8988T (cell line): ENCODE results near the gene NR1D2.

Source experiments
- DNase-seq: peaks from one replicate; pipeline ENCODE4 v3.0.0; 2011

The NR1D2 gene

DNA sequence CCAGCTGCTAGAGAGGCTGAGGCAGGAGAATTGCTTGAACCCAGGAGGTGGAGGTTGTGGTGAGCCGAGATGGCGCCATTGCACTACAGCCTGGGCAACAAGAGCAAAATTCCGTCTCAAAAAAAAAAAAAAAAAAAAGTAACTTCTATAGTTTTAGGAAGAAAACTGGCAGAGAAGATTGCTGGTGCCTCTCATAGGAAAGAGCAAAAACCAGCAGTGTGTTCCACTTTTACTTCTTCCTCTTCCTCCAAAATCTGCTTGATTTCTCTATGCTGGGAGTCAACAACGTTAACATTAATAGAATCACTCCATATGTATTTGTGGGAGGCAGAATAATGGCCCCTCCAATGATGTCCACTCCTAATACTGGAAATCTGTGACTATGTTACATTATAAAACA is 12.5 kb upstream of the NR1D2 start:
- no peak for DNase-seq

DNA sequence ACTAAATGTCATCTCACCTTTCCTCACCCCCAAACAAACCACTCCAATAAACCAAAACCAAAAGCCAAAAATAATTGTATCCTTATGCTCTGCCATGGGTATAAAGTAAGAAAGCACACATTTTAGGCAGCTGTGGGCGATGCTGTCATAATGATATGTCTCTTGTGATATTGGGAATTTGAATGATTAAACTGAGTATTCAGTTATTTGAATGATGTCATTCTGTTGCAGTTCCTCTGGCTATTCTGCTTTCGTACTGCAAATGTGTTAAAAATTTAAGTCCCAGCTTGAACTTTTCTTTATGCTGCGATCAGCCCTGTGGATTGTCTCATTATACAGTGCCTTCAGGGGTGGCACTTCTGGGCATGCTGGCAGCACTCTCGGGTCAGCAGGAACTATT is 10.8 kb upstream of the NR1D2 start:
- DNase-seq: no peak

- no peak for DNase-seq
Observed at GRCh38 chr3:23937296-23937695, 7.8 kb upstream of the NR1D2 start.

- no peak for DNase-seq
Observed at GRCh38 chr3:23938688-23939087, 6.4 kb upstream of the NR1D2 start.

DNA sequence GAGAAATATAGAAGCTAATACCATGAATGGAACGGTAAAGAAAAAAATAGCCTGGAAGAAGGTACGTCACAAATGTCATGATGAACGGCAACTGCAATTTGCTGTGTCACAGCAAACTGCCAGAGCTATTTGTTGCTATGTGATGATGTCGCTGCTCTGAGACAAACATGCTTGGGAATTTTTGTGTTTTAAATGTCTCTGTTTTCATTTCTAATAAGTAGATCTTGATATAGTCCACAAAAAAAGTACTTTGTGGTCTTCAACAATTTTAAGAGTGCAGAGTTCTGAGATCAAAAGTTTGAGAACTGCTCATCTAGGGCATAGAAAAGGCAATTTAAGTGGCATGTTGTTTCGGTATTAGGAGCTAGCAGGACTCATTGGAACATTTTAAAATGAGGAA is 4.3 kb upstream of the NR1D2 start:
- no peak for DNase-seq

- no peak for DNase-seq
Observed at GRCh38 chr3:23941440-23941839, 3.6 kb upstream of the NR1D2 start.

GRCh38 chr3:23942546-23942945 is 2.5 kb upstream of the NR1D2 start:
- no peak for DNase-seq

DNA sequence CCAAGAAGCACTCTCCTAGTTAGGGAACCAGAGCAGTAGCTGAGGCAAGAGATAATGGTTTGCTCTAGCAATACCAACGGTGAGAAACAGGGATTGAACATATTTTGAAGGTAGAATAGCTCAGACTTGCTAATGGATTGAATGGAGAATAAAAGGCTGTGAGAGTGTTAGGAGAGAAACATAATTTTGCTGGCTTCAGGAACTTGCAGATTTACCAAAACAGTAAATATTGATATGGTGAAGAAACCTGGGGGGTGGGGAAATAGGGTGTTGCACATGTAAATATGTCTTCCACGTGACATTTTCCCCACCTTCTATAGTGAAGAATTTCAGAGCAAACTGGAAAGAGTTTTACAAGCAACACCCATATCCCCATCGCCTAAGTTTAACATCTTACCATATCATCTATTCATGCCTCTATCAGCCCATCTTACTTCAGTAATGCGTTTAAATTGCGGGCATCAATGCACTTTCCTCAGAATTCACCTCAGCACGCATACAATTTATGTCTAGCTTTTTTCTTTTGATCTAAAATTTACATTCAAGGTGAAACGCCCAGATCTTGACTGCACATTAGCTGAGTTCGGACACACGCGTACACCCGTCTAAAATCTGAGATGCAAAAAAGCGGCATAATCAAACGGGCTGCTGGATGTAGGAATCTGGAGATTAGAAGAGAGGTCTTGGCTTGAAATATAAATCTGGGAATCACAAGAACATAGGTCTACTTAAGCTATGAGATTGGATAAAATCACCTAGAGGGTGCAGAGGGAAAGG is 891 bp upstream of the NR1D2 start:
- no peak for DNase-seq

DNA sequence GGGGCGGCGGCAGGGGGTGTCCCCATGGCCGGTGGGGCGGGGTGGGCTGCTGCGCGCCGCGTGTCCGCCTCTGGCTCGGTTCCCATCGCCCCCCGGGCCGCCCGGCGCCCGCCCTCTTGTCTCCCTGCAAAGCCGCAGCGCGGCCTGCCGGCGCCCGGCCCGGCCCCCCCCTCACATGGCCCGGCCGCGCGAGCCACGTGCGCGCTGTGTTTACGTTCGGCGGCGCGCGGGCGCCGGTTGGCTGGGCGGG is 502 bp downstream of the NR1D2 start:
- no peak for DNase-seq

DNA sequence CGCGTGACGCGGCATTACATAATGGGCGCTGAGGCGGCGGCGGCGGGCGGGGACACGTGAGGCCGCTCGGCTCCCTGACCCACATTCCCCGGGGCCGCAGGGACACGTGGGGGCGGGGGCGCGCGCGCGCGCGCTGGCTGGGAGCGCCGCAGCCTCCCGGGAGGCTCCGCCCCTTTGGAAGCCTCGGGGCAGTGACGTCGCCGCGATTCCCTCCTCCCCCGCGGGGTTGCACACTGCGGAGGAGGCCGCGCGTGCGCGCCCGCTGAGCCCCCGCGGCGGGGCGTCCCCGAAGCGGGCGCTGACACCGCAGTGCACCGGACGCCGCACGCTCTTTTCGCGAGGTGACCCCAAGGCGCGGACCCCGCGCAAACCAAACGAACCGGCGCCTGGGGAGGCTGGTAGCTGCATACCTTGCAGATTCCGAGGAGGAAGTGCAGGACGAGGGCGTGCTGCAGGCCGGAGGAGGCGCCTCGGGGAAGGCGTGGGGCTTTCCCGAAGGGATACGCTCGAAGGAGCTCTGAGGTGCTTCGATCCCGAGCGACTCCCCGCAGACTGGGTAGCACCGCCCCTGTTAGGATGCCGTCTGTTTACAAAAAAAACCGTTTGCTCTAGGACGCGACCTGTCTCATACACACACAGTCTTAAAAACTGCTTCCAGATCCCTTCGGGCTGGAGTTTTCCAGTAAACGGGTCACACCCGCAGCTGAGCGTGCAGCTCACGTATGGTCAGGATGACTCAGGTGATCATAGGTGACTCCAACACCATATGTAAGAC is 1.0 kb downstream of the NR1D2 start:
- peak; percentile 96 for DNase-seq

DNA sequence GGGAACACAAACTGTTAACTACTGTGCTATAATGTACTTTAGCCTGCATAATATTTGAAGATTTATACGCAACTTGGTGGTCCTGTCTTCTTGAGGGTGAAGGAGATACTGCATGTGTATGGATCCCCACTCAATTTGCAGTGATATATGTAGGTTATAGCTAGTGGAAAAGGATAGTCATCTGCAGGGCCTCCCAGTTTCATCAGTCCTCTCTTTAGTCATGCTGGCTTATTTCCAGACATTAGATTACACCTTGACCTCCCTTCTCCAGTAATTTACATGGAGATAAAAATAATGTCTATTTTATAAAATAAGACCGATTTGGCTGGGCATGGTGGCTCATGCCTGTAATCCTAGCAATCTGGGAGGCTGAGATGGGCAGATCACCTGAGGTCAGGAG is 3.7 kb downstream of the NR1D2 start:
- DNase-seq: no peak

- no peak for DNase-seq
Observed at GRCh38 chr3:23949784-23950183, 4.7 kb downstream of the NR1D2 start.

- no peak for DNase-seq
Observed at GRCh38 chr3:23950293-23950692, 5.2 kb downstream of the NR1D2 start.

- no peak for DNase-seq
Observed at GRCh38 chr3:23952646-23953045, 7.6 kb downstream of the NR1D2 start.

GRCh38 chr3:23953523-23953922 is 8.4 kb downstream of the NR1D2 start:
- no peak for DNase-seq

DNA sequence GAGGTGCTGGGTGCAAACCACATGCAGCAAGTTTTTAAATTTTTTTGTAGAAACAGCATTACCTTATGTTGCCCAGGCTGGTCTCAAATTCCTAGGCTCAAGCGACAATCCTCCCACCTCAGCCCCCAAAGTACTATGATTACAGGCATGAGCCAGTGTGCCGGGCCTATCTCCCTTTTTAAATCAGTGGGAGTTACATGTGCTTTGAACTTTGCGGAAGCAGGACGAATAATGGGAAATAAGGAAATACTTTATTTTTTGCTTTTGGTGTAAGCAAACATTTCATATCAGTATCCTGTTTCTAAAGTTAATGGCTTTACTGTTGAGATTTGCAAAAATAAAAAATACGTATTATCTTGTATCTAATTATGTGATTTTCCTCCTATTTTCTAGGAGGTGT is 9.1 kb downstream of the NR1D2 start:
- DNase-seq: no peak

DNA sequence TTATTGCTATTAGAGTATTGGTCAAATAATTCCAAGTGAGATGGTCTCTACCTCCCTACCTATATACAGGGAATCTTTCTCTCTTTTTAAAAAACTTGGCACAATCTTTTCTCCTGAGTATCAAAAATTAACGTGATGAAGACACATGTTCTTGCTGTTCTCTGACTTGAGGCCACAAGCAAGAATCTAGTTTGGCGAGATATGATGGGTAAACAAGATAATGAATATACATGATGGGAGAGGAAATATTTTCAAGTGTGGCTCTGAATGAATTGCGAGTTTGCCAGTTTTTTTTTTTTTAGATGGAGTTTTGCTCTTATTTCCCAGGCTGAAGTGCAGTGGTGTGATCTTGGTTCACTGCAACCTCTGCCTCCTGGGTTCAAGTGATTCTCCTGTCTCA is 11.6 kb downstream of the NR1D2 start:
- DNase-seq: no peak

DNA sequence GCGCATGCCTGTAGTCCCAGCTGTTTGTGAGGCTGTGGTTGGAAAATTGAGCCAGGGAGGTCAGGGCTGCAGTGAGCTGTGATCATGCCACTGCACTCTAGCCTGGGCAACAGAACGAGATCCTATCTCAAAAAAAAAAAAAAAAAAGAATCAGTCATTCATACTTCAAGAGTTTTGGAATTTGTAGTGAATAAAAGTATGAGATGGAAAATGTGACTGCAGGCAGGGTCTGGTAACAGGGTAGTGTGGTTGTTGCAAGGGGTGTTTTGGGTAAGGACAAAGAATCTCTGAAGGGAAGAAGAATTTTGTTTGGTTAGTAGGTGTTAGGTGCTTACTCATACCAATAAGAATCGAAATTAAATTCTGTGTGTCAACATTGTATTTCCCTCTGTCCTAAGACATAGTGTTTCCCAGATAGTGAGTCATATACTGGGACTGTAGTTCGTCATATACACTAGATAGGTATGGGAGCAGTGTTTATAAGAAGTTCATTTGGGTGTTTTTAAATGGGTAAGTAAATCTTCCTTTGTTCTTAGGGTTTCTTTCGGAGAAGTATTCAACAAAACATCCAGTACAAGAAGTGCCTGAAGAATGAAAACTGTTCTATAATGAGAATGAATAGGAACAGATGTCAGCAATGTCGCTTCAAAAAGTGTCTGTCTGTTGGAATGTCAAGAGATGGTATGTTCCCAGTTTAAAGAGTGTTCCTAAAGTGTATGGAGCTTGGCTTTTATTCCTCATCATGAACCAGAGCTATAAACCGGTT is 14.2 kb downstream of the NR1D2 start:
- no peak for DNase-seq

- no peak for DNase-seq
Observed at GRCh38 chr3:23960649-23961048, 15.6 kb downstream of the NR1D2 start.

GRCh38 chr3:23961066-23961465 is 16.0 kb downstream of the NR1D2 start:
- no peak for DNase-seq

GRCh38 chr3:23961913-23962312 is 16.8 kb downstream of the NR1D2 start:
- DNase-seq: no peak

DNA sequence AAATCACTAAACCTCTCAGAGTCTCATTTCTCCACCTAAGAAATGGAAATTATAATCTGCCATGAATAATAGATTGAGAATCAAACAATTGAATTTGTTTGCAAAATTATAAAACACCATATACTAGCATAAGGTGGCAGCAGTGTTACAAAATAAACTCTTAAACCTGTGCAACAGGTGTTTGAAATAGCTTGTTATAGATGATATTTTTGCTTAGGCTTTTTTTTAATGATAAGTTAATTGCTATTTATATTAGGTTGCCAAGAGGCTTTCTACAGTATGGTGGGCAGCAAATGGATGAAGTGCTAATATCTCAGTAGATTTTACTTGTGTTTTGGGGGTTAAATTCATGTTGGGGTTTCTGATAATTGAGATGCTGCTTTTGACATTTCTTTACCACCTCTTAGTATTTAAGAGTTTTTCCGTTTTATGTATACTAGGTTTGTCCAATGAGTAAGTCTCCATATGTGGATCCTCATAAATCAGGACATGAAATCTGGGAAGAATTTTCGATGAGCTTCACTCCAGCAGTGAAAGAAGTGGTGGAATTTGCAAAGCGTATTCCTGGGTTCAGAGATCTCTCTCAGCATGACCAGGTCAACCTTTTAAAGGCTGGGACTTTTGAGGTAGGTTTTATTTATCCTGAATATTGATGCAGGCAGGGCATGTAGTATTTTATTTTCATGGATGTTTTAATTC is 19.6 kb downstream of the NR1D2 start:
- DNase-seq: no peak

DNA sequence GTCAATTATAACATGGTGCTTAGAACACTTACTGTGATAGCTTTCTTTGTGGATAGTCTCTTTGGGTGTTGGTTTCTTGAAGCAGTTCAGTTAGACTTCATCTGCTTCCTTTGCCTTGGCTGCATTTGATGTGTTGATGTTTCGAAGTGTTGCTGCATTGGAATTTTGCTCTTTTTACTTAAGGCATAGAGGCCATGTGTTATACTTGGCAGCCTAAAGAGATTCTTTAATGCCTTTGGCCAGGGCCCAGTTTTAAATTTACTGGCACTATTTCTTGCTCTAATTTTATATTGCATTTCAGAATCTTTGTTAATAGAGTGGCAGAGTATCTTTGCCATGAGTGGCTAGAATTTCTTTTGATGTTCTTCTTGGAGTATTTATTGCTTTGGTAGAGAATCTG is 21.2 kb downstream of the NR1D2 start:
- no peak for DNase-seq
